Suprapubic skin (tissue), 4 donors: ENCODE measurements around the gene OSBP2.

ENCODE experiments used
- EP300 ChIP-seq: sonication (generic); formaldehyde crosslinking; IDR thresholded peaks from one replicate; pipeline ENCODE4 v1.6.1; 2017; ENCODE audit warnings: antibody characterized with exemption
- POLR2A ChIP-seq, 2 donors: fragments of 450-650 bp; IDR thresholded peaks; one replicate each; pipeline ENCODE4 v1.6.1; 2017; ENCODE audit warnings: antibody characterized with exemption in 2 of 2, mild to moderate bottlenecking in 2 of 2, moderate library complexity in 2 of 2
- POLR2AphosphoS5 ChIP-seq, 3 donors: sonication (generic); formaldehyde crosslinking; IDR thresholded peaks; one replicate each; pipeline ENCODE4 v1.6.1; 2017; ENCODE audit warnings: antibody characterized with exemption in 3 of 3
- TF ChIP-seq, protein P1 (sequence below), 2 donors: fragments of 200-600 bp in 1 of 2; fragments of 450-650 bp in 1 of 2; sonication (generic) in 1 of 2; IDR thresholded peaks; one replicate each; pipeline ENCODE4 v1.5.1; 2016 to 2019; ENCODE audit warnings: antibody characterized with exemption in 2 of 2, mild to moderate bottlenecking in 1 of 2, moderate library complexity in 1 of 2

DNA sequence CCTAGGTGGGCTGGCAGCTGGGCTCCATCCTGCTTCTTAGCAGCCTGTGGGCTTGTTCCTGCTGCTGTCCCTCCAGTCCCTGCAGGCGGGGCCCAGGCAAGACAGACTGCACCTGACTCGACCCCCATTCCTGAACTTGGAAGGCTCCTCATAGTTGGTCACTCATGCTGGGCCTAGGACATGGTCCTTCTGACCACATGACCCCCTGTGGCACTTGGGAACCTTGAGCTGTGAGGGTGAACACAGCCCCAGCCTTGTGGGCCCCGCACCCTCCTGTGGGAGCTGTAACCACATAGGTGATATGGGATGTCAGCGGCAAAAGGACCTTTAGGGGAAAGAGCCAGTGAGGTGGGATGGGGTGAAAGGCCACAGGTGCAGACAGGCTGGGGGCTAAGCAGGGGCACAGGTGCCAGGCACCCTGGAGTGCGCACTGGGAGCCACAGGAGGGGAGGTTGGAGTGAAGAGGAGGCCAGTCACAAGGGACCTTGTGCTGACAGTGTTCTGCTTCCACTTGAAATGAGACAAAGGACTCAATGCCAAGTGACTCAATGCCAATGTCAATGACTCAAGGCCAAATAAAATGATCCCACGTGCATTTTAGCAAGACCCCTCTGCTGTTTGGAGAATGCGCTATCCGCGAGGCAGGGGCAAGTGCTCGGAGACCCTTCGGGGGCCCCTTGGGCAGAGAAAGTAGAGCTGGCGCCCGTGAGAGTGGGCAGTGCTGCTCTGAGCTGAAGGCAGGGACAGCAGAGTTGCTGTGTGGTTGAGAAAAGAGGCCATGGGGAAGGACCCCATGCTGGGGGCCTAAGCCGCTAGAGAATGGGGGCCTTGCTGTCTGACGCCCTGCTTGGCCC lies 183.2 kb downstream of the OSBP2 start:
- TF ChIP-seq POLR2AphosphoS5 (IDR thresholded peaks at IDR 0.05), result no peak
- TF ChIP-seq, protein P1, sequence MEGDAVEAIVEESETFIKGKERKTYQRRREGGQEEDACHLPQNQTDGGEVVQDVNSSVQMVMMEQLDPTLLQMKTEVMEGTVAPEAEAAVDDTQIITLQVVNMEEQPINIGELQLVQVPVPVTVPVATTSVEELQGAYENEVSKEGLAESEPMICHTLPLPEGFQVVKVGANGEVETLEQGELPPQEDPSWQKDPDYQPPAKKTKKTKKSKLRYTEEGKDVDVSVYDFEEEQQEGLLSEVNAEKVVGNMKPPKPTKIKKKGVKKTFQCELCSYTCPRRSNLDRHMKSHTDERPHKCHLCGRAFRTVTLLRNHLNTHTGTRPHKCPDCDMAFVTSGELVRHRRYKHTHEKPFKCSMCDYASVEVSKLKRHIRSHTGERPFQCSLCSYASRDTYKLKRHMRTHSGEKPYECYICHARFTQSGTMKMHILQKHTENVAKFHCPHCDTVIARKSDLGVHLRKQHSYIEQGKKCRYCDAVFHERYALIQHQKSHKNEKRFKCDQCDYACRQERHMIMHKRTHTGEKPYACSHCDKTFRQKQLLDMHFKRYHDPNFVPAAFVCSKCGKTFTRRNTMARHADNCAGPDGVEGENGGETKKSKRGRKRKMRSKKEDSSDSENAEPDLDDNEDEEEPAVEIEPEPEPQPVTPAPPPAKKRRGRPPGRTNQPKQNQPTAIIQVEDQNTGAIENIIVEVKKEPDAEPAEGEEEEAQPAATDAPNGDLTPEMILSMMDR (IDR thresholded peaks at IDR 0.05), result no peak
- TF ChIP-seq EP300, result no peak
- TF ChIP-seq POLR2A (IDR thresholded peaks at IDR 0.05), result no peak
